ENCODE data around the gene SHISA9. TPM values are rescaled to one million over a fixed set of nuclear protein-coding genes. Genes with fewer than 3 reads are reported as not detected.

The SHISA9 gene
- total and polyA plus RNA-seq, 4 donors = 0.10 to 0.39 (median 0.25) TPM; not detected in 1

DNA sequence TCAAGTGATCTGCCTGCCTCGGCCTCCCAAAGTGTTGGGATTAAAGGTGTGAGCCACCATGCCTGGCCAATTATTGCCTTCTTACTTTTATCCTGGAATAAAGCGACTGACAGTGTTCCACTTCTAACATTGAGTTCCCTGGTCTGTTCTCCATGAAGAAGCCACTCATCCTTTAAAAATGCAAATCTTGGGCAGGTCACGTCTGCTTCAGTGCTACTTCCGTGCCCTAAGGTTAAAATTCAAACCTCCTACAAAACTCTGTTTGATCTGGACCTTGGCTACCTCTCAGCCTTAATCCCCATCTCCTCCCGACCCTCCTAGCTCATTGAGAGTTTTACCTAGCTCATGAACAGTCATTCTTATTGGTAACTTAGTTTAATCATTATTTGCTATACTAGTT is 9.6 kb upstream of the SHISA9 start:
- Histone ChIP-seq H3K4me1 (ENCODE audit: control insufficient read depth in 1 of 2, insufficient read depth in 2 of 2, low read length in 2 of 2) (no peaks in the 10 kb centered on the region), H3K27me3 (ENCODE audit: control insufficient read depth in 1 of 2, insufficient read depth in 2 of 2, low read length in 1 of 2) (no peaks in the 10 kb centered on the region), H3K4me3 (ENCODE audit: low read length in 2 of 2) (no peak overlapping the region), H3K36me3 (ENCODE audit: control insufficient read depth in 1 of 2, insufficient read depth in 2 of 2, low read length in 1 of 2) (no peaks in the 10 kb centered on the region), H3K27ac (ENCODE audit: low read depth in 1 of 2, low read length in 2 of 2) (no peak overlapping the region), H3K9me3 (ENCODE audit: control insufficient read depth, low read length) (no peaks in the 10 kb centered on the region)
- no peak for ATAC-seq (ENCODE audit: low FRiP score)
- 62 to 68% methylated on average over 5 of the region's 5 CpGs for WGBS, 2 donors
- DNase-seq = no peak
- intact Hi-C loops (cut with DNase I) = loop anchor here in 1 of 2 donors (10.0 kb wide), 1 partner anchor 563 kb away; no protein-coding TSS in a partner anchor

DNA sequence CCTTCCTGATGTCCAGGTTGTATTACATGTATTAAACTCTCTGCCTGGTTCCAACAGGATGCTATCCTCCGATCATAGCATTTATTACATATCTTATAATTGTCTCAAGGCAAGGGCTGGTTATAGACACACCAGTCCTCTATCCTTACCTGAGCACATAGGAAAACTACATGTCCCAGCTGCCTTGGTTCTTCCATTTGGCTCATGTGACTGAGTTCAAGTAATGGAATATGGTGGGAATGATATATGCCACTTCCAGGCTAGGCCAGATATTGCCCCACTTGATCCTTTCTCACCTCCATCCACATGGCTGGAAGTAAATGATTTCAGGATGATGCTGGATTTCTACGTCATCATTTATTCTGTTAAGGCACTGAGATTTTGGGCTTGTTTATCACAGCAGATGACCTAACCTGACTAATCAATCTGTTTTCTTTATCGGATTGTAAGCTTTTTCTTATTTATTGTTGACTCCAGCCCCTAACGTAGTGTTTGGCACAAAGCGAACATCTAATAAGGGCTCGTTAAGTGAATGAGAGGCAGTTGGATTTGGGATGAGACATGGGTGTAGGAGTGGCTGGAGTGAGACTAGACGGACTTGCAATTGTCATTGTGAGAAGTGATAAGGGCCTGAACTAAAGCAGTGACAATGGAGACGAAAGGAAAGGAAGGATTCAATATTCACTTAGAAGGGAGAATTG is 8.2 kb upstream of the SHISA9 start:
- ATAC-seq (ENCODE audit: low FRiP score) = no peak
- intact Hi-C loops (cut with DNase I) = loop anchor here in 1 of 2 donors (10.0 kb wide), 1 partner anchor 562 kb away; no protein-coding TSS in a partner anchor
- H3K9me3 ChIP-seq (ENCODE audit: control insufficient read depth, low read length) = no peaks in the 10 kb centered on the region
- H3K4me3 ChIP-seq (ENCODE audit: low read length in 2 of 2) = no peak overlapping the region
- no peaks in the 10 kb centered on the region for H3K27me3 ChIP-seq (ENCODE audit: control insufficient read depth in 1 of 2, insufficient read depth in 2 of 2, low read length in 1 of 2)
- 82 to 85% methylated on average over 8 of the region's 8 CpGs for WGBS, 2 donors
- no peak overlapping the region for H3K27ac ChIP-seq (ENCODE audit: low read depth in 1 of 2, low read length in 2 of 2)
- H3K36me3 ChIP-seq (ENCODE audit: control insufficient read depth in 1 of 2, insufficient read depth in 2 of 2, low read length in 1 of 2) = no peaks in the 10 kb centered on the region
- no peaks in the 10 kb centered on the region for H3K4me1 ChIP-seq (ENCODE audit: control insufficient read depth in 1 of 2, insufficient read depth in 2 of 2, low read length in 2 of 2)
- DNase-seq = no peak

DNA sequence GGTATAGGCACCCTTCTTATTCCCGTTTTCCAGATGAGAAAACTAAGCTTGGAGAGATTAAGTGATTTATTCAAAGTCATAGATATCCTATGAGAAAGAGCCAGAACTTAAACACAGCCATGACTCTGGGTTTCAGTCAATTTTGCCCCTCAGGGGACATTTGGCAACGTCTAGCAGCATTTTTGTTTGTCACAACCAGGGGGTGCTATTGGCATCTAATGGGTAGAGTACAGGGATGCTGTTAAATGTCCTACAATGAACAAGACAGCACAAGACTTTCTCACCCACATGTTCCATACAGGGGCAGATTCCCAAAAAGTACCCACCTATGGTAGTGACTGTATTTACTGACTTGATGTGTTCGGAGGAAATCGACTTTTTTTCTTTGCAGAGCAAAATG is 4.8 kb upstream of the SHISA9 start:
- no peaks in the 10 kb centered on the region for H3K27me3 ChIP-seq (ENCODE audit: control insufficient read depth in 1 of 2, insufficient read depth in 2 of 2, low read length in 1 of 2)
- no peaks in the 10 kb centered on the region for H3K4me1 ChIP-seq (ENCODE audit: control insufficient read depth in 1 of 2, insufficient read depth in 2 of 2, low read length in 2 of 2)
- no peak overlapping the region for H3K4me3 ChIP-seq (ENCODE audit: low read length in 2 of 2)
- intact Hi-C loops (cut with DNase I) = loop anchor here in 1 of 2 donors (5.0 to 10.0 kb wide), 2 partner anchors 558 to 871 kb away; no protein-coding TSS in a partner anchor
- H3K9me3 ChIP-seq (ENCODE audit: control insufficient read depth, low read length) = no peaks in the 10 kb centered on the region
- no peak overlapping the region for H3K27ac ChIP-seq (ENCODE audit: low read depth in 1 of 2, low read length in 2 of 2)
- no peaks in the 10 kb centered on the region for H3K36me3 ChIP-seq (ENCODE audit: control insufficient read depth in 1 of 2, insufficient read depth in 2 of 2, low read length in 1 of 2)
- ATAC-seq (ENCODE audit: low FRiP score) = no peak
- WGBS, 2 donors = 41% methylated on average over 4 of the region's 4 CpGs
- DNase-seq = no peak

DNA sequence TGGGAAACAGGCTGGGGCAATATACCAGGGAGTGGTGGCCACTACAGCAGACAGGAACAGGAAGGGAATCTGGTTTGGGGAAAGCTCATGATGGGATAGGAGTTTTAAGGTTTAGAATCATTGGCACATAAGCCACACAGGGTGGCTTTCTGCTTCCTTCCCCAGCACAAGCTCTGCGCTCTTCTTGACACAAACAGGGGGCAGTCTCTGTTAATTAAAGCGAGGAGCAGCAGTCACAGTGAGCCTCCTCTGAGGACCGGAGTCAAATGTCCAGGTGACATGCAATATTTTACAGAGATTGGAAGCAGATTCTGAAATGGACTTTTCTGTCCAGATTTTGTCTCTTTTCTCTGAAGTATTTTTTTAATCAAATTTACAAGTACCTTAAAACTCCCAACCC is 2.8 kb upstream of the SHISA9 start:
- WGBS, 2 donors = 41 to 59% methylated on average over 3 of the region's 3 CpGs
- H3K9me3 ChIP-seq (ENCODE audit: control insufficient read depth, low read length) = no peaks in the 10 kb centered on the region
- H3K4me3 ChIP-seq (ENCODE audit: low read length in 2 of 2) = no peak overlapping the region
- no peak overlapping the region for H3K27ac ChIP-seq (ENCODE audit: low read depth in 1 of 2, low read length in 2 of 2)
- no peaks in the 10 kb centered on the region for H3K27me3 ChIP-seq (ENCODE audit: control insufficient read depth in 1 of 2, insufficient read depth in 2 of 2, low read length in 1 of 2)
- intact Hi-C loops (cut with DNase I) = loop anchor here in 1 of 2 donors (5.0 to 10.0 kb wide), 2 partner anchors 556 to 869 kb away; no protein-coding TSS in a partner anchor
- DNase-seq = no peak
- no peak for ATAC-seq (ENCODE audit: low FRiP score)
- no peaks in the 10 kb centered on the region for H3K4me1 ChIP-seq (ENCODE audit: control insufficient read depth in 1 of 2, insufficient read depth in 2 of 2, low read length in 2 of 2)
- H3K36me3 ChIP-seq (ENCODE audit: control insufficient read depth in 1 of 2, insufficient read depth in 2 of 2, low read length in 1 of 2) = no peaks in the 10 kb centered on the region

DNA sequence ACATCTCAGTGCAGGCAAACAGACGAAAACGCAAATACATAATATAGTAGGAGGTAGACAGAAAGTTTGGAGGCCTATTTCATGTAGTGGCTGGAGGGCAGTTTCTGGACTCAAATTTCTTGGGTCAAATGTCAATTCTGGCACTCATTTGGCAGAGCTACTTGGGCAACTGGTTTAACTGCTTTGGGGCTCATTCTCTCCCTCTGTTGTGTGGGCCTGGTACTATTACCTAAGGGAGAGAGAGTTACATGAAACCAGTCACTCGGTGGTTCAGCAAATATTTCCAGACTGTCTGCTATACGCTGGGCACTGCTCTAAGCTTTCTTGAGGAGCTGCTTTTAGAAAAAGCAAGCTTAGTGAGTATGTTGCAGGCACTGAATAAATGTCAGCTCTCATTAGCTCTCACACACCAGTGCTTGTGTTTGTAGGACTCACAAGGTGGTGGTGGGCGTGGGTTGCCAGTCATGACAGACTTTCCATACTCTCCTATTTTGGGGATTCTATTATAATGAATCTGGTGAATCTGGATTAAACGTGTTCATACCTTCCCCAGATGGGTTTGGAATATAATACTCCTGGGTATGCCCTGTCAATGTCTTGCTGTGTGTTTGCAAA is 1.8 kb upstream of the SHISA9 start:
- H3K9me3 ChIP-seq (ENCODE audit: control insufficient read depth, low read length) = no peaks in the 10 kb centered on the region
- WGBS, 2 donors = 73 to 77% methylated on average over 6 of the region's 6 CpGs
- intact Hi-C loops (cut with DNase I) = loop anchor here in 1 of 2 donors (5.0 to 10.0 kb wide), 2 partner anchors 555 to 868 kb away; no protein-coding TSS in a partner anchor

DNA sequence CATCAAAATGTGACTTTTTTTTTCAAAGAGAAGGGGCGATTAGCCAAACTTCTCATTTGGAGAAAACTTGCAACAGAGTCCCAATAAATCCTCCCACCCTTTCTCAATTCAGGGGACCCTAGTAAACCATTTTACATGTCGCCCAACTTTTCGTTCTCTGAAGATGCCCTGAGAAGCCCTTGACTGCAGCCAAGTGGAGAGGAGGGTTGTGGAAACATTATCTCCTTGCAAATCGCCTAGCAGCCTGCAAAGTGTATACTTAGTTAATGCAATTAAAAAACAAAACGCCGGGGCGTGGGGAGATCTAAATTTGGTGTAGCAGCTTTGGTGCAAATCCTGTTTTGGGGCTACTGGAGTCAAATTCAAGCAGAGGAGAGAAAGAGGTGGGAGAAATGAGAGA is 1.2 kb upstream of the SHISA9 start:
- H3K27me3 ChIP-seq (ENCODE audit: control insufficient read depth in 1 of 2, insufficient read depth in 2 of 2, low read length in 1 of 2) = no peaks in the 10 kb centered on the region
- no peak overlapping the region for H3K27ac ChIP-seq (ENCODE audit: low read depth in 1 of 2, low read length in 2 of 2)
- ATAC-seq (ENCODE audit: low FRiP score) = no peak
- H3K4me3 ChIP-seq (ENCODE audit: low read length in 2 of 2) = no peak overlapping the region
- intact Hi-C loops (cut with DNase I) = no loop called here
- DNase-seq = no peak
- no peaks in the 10 kb centered on the region for H3K36me3 ChIP-seq (ENCODE audit: control insufficient read depth in 1 of 2, insufficient read depth in 2 of 2, low read length in 1 of 2)
- 28 to 35% methylated on average over 7 of the region's 7 CpGs for WGBS, 2 donors
- no peaks in the 10 kb centered on the region for H3K4me1 ChIP-seq (ENCODE audit: control insufficient read depth in 1 of 2, insufficient read depth in 2 of 2, low read length in 2 of 2)
- H3K9me3 ChIP-seq (ENCODE audit: control insufficient read depth, low read length) = no peaks in the 10 kb centered on the region

More for the DNA sequence above, 1.8 kb upstream of the SHISA9 start:
- no peaks in the 10 kb centered on the region for H3K27me3 ChIP-seq (ENCODE audit: control insufficient read depth in 1 of 2, insufficient read depth in 2 of 2, low read length in 1 of 2)
- H3K4me1 ChIP-seq (ENCODE audit: control insufficient read depth in 1 of 2, insufficient read depth in 2 of 2, low read length in 2 of 2) = no peaks in the 10 kb centered on the region
- ATAC-seq (ENCODE audit: low FRiP score) = no peak
- no peak overlapping the region for H3K27ac ChIP-seq (ENCODE audit: low read depth in 1 of 2, low read length in 2 of 2)
- H3K4me3 ChIP-seq (ENCODE audit: low read length in 2 of 2) = no peak overlapping the region
- DNase-seq = no peak
- H3K36me3 ChIP-seq (ENCODE audit: control insufficient read depth in 1 of 2, insufficient read depth in 2 of 2, low read length in 1 of 2) = no peaks in the 10 kb centered on the region

DNA sequence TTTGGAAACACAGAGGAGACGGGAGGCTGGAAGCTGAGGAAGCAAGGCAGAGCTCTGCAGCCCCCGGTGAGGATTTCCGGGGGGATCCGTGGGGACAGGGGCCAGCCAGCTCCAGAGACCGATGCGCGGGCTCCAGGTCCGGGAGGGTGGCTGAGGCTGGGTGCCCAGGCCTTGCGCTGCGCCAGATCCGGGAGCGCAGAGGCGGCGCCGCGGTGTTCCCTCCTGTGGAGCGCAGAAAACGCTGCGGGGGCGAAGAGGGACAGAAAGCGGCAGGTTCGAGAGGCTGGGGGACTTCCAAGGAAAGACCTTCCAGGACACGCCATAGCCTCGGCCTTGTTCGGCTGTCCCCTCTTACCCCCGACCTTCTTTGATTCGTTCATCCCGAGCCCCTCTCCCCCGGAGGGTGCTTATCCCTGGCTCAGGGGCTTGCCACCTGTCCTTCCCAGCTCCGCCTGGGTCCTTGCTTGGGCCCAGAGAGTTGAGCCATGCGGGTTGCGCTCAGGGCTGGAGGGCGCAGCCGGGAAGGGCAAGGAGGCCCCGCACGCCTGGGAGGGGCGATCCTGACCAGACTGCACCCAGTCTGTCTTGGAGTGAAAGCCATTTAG is 697 bp upstream of the SHISA9 start:
- H3K9me3 ChIP-seq (ENCODE audit: control insufficient read depth, low read length) = no peaks in the 10 kb centered on the region
- H3K4me1 ChIP-seq (ENCODE audit: control insufficient read depth in 1 of 2, insufficient read depth in 2 of 2, low read length in 2 of 2) = no peaks in the 10 kb centered on the region
- H3K27ac ChIP-seq (ENCODE audit: low read depth in 1 of 2, low read length in 2 of 2) = no peak overlapping the region
- intact Hi-C loops (cut with DNase I) = no loop called here
- no peak for ATAC-seq (ENCODE audit: low FRiP score)
- no peak overlapping the region for H3K4me3 ChIP-seq (ENCODE audit: low read length in 2 of 2)
- no peaks in the 10 kb centered on the region for H3K36me3 ChIP-seq (ENCODE audit: control insufficient read depth in 1 of 2, insufficient read depth in 2 of 2, low read length in 1 of 2)
- 2% methylated on average over 28 to 37 of the region's 37 CpGs for WGBS, 2 donors
- H3K27me3 ChIP-seq (ENCODE audit: control insufficient read depth in 1 of 2, insufficient read depth in 2 of 2, low read length in 1 of 2) = no peaks in the 10 kb centered on the region
- DNase-seq = peak in 1 of 2 donors; percentile 72

DNA sequence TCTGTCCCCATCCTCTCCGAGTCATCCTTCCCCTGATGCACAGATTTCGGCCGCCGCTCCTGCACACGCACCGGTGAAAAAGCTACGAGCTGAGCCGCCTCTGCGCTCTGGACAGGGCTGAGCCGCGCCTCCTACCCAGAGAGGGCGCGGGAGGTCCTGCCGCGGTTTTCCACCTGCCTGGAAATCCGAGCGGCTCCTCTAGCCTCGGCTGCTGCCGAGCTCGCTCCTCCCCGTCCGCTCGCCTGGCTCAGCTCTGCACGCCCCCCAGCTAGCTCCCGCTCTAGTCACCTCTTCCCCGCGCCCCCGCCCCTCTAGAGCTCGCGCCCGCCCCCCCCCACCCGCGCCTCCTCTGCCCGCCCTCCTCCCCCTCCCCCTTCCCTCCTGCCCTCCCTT is 198 bp upstream of the SHISA9 start:
- intact Hi-C loops (cut with DNase I) = no loop called here
- no peaks in the 10 kb centered on the region for H3K36me3 ChIP-seq (ENCODE audit: control insufficient read depth in 1 of 2, insufficient read depth in 2 of 2, low read length in 1 of 2)
- no peak for DNase-seq
- peak; percentile 12 for ATAC-seq (ENCODE audit: low FRiP score)
- no peaks in the 10 kb centered on the region for H3K4me1 ChIP-seq (ENCODE audit: control insufficient read depth in 1 of 2, insufficient read depth in 2 of 2, low read length in 2 of 2)
- 1 to 2% methylated on average over 27 to 34 of the region's 34 CpGs for WGBS, 2 donors
- no peak overlapping the region for H3K27ac ChIP-seq (ENCODE audit: low read depth in 1 of 2, low read length in 2 of 2)
- H3K27me3 ChIP-seq (ENCODE audit: control insufficient read depth in 1 of 2, insufficient read depth in 2 of 2, low read length in 1 of 2) = no peaks in the 10 kb centered on the region
- no peaks in the 10 kb centered on the region for H3K9me3 ChIP-seq (ENCODE audit: control insufficient read depth, low read length)
- peak overlapping the region in 1 of 2 donors; percentile 25 for H3K4me3 ChIP-seq (ENCODE audit: low read length in 2 of 2)

Data from aorta (tissue), 5 donors.